Osteoblast (primary cell): ENCODE measurements around the gene FARS2. TPM values are rescaled to one million over a fixed set of nuclear protein-coding genes. Genes with fewer than 3 reads are reported as not detected.

Experiments used
- DNase-seq: peaks from one replicate; pipeline ENCODE4 v3.0.0; 2011; ENCODE audit warnings: low spot score, mixed read lengths; ENCODE audit not compliant: insufficient read length; ENCODE audit errors: missing footprints
- H2AFZ ChIP-seq: 2 replicates; pipeline ENCODE4 v1.6.0; 2011; ENCODE audit warnings: mild to moderate bottlenecking, low read length
- H3K27ac ChIP-seq: 2 replicates; pipeline ENCODE4 v1.5.1; 2011; ENCODE audit warnings: mild to moderate bottlenecking, low read depth, low read length, moderate library complexity
- H3K27me3 ChIP-seq: 2 replicates; pipeline ENCODE4 v1.6.0; 2012; ENCODE audit warnings: mild to moderate bottlenecking, control low read depth, inconsistent platforms, low read length, moderate library complexity; ENCODE audit not compliant: insufficient read depth
- H3K36me3 ChIP-seq: 2 replicates; pipeline ENCODE4 v1.5.1; 2011; ENCODE audit warnings: mild to moderate bottlenecking, low read length, control low read depth, moderate library complexity; ENCODE audit not compliant: insufficient read depth
- H3K4me1 ChIP-seq: 2 replicates; pipeline ENCODE4 v1.5.1; 2011; ENCODE audit warnings: mild to moderate bottlenecking, low read length, control low read depth, moderate library complexity; ENCODE audit not compliant: insufficient read depth
- H3K4me2 ChIP-seq: 2 replicates; pipeline ENCODE4 v1.6.0; 2011; ENCODE audit warnings: mild to moderate bottlenecking, low read length; ENCODE audit not compliant: insufficient read depth
- H3K4me3 ChIP-seq: fragments of 200-600 bp; sonication (generic); 3 replicates; pipeline ENCODE4 v1.5.1; 2012; ENCODE audit warnings: mild to moderate bottlenecking, low read length, inconsistent platforms; ENCODE audit not compliant: insufficient read depth
- H3K79me2 ChIP-seq: 2 replicates; pipeline ENCODE4 v1.6.0; 2012; ENCODE audit warnings: mild to moderate bottlenecking, low read length, control low read depth, inconsistent platforms; ENCODE audit not compliant: insufficient read depth
- H3K9me3 ChIP-seq: 2 replicates; pipeline ENCODE4 v1.5.1; 2011; ENCODE audit warnings: low read depth, low read length, control low read depth
- H4K20me1 ChIP-seq: 2 replicates; pipeline ENCODE4 v1.6.0; 2012; ENCODE audit warnings: mild to moderate bottlenecking, low read length, control low read depth; ENCODE audit not compliant: insufficient read depth
- CTCF ChIP-seq: IDR thresholded peaks from 2 replicates; pipeline ENCODE4 v1.5.1; 2011; ENCODE audit warnings: mild to moderate bottlenecking, low read depth, low read length, moderate library complexity; ENCODE audit errors: extremely low read depth
- total RNA-seq: library from RNA; depleted of rRNA; stranded (reverse); fragments of >200 nt; gene quantifications from 2 replicates; pipeline ENCODE4 v1.2.3, GENCODE V29; 2012

Gene FARS2
- total RNA-seq, 1 donor = 29.7 TPM

- H3K27me3 ChIP-seq = no peaks in the 10 kb centered on the region
- H3K4me1 ChIP-seq = peaks cover 16% of the 10 kb centered on the region
- H3K27ac ChIP-seq = no peak overlapping the region
- no peak overlapping the region for H2AFZ ChIP-seq
- no peak for TF ChIP-seq CTCF
- no peaks in the 10 kb centered on the region for H3K79me2 ChIP-seq
- no peaks in the 10 kb centered on the region for H3K9me3 ChIP-seq
- no peak for DNase-seq
- no peaks in the 10 kb centered on the region for H4K20me1 ChIP-seq
- H3K4me2 ChIP-seq = no peak overlapping the region
- no peak overlapping the region for H3K4me3 ChIP-seq
- H3K36me3 ChIP-seq = no peaks in the 10 kb centered on the region
Measured at GRCh38 chr6:5767471-5767870, 506.2 kb downstream of the FARS2 start.

GRCh38 chr6:5771211-5771610 lies 509.9 kb downstream of the FARS2 start:
- TF ChIP-seq CTCF = no peak
- H3K27me3 ChIP-seq = no peaks in the 10 kb centered on the region
- no peaks in the 10 kb centered on the region for H3K79me2 ChIP-seq
- H3K4me1 ChIP-seq = no peaks in the 10 kb centered on the region
- no peak for DNase-seq
- no peak overlapping the region for H3K4me2 ChIP-seq
- H3K27ac ChIP-seq = no peak overlapping the region
- H4K20me1 ChIP-seq = no peaks in the 10 kb centered on the region
- H3K36me3 ChIP-seq = no peaks in the 10 kb centered on the region
- no peaks in the 10 kb centered on the region for H3K9me3 ChIP-seq
- no peak overlapping the region for H2AFZ ChIP-seq
- no peak overlapping the region for H3K4me3 ChIP-seq

- DNase-seq = no peak
- Histone ChIP-seq H3K4me1 (no peaks in the 10 kb centered on the region), H3K27ac (no peak overlapping the region), H3K27me3 (no peaks in the 10 kb centered on the region), H2AFZ (no peak overlapping the region), H3K79me2 (no peaks in the 10 kb centered on the region), H3K9me3 (no peaks in the 10 kb centered on the region), H3K4me2 (no peak overlapping the region), H3K4me3 (no peak overlapping the region), H4K20me1 (no peaks in the 10 kb centered on the region), H3K36me3 (no peaks in the 10 kb centered on the region)
- no peak for TF ChIP-seq CTCF
Measured at GRCh38 chr6:5771759-5772390, 510.6 kb downstream of the FARS2 start.

- Histone ChIP-seq H3K9me3 (no peaks in the 10 kb centered on the region), H3K27ac (no peak overlapping the region), H3K27me3 (no peaks in the 10 kb centered on the region), H3K4me1 (no peaks in the 10 kb centered on the region), H4K20me1 (no peaks in the 10 kb centered on the region), H3K36me3 (no peaks in the 10 kb centered on the region), H3K79me2 (no peaks in the 10 kb centered on the region), H2AFZ (no peak overlapping the region), H3K4me2 (no peak overlapping the region), H3K4me3 (no peak overlapping the region)
- TF ChIP-seq CTCF = no peak
- no peak for DNase-seq
Measured at GRCh38 chr6:5772408-5773120, 511.3 kb downstream of the FARS2 start.
